NCI-H2029 treated with DMSO at 0.1 percent for 48 hours (cell line): Measurements from ENCODE around the gene TRIM9.
"Not testable (repeated sequence)": the region's sequence is repeated elsewhere in the genome, so short reads cannot be mapped to it uniquely, and the experiment has no call there.

Experiments
- DNase-seq: peaks from one replicate; lab custom pipeline; 2025; lab: John Stamatoyannopoulos, UW

The TRIM9 gene

DNA sequence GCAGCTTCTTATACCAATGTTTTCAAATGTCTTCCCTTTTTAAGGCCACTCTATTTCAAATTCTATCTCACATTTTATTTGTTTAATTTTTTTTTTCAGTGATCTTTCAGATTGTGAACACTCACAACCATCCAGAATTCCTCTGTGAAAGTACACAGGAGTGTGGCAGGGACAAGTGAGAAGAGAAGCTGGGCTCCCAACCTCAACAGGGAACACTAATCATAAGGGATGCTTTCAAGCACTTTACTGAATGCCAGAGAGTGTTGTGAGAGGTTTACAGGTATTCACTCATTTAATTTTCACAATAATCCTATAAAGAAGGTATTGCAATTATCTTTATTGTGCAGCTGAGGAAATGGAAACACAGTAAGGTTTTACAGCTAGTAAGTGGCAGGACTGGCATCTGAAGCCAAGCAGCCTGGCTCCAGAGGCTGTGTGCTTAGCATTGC, 90.5 kb downstream of the TRIM9 start:
- no peak for DNase-seq

DNA sequence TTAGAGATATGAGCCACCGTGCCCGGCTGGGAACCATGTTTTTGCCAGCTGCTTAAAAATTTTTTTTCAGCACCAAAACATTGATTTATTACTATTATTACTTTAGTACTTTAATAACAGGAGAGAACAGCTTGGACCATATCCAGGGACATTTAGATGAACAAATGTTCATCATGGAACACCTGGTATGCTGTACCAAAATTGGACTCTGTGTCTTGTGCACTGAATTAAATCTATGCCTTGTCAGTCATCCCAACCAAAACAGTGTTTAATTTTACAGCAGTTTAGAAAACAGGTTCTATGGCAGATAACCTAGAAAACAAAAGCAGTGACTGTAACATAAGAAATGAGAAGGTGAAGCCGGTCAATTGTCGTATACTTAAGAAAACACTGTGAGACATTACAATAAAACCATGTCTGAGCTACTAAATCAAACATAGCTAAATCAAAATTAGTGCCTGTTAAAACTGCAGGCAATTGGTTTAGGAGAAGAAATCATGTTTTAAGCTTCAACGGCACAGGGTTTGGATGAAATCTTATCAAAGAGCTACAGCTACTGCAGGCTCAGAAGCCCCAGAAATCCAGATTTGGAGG, 92.4 kb downstream of the TRIM9 start:
- no peak for DNase-seq

GRCh38 chr14:51000566-51000965, 94.3 kb downstream of the TRIM9 start:
- no peak for DNase-seq

DNA sequence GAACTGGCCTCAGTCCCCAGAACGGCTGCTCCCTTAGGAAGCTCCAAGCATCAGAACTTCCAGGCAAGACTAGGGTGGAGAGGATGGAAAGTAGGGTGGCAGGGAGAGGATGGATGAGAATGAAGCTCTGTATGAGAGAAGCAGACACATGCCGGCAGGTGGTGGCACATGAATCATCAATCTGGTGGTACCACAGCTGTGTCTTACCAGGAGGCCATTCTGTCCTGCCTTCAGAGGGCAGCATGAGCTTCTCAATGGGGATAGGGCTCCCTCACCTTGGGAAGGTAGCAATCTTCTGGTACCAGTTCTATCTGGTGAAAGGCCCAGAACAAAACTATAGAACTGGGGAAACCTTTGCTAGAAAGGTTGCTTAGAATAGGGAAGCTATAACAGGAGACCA, 95.2 kb downstream of the TRIM9 start:
- DNase-seq, result no peak

DNA sequence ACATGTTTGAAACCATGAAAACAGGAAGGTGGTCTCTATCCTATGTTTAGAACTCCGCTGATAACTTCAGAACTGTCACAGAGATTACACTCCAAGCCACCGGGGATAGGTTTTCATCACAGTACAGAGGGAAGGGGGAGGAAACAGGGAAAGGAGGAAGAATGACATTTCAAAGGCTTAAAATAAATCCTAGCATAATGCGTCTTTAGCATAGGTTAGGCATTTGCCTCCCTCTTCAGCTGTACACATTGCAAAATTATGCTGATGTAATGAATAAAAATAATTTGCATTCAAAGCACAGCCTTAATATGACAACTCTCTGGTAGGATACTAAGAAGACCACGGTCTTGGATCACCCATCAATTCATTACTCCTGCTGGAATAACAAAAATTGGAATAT, 96.3 kb downstream of the TRIM9 start:
- no peak for DNase-seq

DNA sequence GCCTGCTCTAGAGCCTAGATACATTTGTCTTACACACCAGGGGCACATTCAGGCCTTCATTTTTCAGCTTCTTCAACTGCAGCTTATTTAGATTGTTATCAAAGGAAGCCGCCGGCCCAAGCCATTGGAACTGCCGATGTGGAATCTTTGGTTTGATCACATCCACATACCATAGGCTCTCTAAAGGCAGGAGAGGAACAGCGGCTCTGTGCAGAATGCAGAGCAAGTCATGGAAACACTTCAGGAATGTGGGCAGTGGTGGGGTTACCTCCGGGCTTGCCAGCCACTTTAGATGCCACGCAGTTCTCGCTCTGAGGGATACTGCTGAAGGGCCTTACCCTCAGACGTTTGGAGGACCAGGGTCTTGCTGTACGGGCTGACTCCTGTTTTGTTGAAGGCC, 97.2 kb downstream of the TRIM9 start:
- DNase-seq, result no peak

DNA sequence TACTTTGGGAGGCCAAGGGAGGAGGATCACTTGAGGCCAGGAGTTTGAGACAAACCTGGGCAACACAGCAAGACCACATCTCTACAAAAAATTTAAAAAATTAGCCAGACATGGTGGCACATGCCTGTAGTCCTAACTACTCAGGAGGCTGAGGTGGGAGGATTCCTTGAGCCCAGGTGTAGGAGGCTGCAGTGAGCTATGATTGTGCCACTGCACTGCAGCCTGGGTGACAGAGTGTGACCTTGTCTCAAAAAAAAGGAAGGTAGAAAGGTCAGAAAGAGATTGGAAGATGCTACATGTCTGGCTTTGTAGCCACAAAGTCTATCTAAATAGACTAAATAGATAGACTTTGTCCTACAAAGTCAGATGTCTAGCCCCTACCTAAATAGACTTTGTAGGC, 100.7 kb downstream of the TRIM9 start:
- not testable (repeated sequence) for DNase-seq

DNA sequence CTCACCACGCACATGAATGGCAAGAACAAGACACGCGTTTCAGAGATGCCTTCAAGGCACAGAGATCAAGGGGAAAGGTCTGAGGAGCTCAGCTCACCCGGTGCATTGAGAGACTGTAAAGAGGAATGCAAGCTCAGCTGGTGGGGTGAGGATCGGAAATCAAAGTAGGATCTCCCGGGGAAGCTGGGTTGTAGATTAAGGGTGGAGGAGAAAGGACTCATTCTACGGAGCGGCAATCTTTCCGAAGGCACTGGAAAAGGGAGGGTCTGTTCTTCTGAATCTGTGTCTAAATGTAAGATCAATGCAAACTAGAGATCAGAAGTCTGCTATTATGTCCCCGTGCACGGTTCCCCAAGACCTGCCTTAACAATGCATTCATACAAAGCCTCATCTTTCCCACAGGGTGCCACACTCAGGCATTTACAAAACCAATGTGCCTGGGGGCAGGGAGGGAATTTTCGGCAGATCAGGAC, 109.0 kb downstream of the TRIM9 start:
- DNase-seq, result no peak

- no peak for DNase-seq
These were observed 109.6 kb downstream of the TRIM9 start for GRCh38 chr14:50985124-50985858.

GRCh38 chr14:50984036-50984710, 110.7 kb downstream of the TRIM9 start:
- DNase-seq, result no peak

DNA sequence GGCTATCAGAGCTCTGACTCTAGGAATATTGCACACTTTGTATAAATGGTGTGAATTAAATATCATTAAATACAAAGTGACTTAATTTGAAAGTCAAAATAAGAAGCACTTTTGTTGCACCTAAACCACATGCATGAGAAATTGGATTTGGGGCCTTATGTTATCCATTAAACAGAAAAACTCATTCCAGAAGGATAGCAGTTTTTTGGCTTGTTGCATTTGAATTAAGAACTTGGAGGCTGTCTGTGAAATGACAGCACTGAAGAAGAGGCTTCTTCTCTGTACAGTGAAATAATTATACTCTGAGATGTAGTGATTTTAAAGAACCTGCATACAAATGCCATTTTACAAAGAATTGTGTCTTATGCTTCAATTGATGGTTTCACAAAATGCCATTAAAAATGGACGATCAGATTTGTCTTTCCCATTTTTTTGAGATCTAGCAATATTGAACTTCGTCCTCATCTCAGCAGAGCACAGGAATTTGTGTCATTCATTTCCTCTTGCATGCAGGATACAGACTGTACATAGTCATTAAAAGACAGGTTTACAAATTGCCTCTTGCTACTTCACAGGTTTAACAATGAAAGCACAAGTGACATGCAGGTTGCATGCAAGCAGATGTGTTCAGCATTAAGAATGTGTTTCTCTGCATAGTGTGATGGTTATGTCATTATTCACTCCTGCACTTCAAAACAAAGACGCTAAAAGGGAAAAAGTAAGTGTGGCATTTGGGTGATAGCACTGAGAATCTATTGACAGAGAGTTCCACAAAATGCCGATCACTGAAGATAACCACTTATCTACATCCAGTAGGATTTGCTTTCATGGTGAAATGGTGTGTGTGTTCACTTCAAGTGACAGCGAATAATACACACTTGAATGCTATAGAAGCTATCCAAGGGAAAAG, 114.7 kb downstream of the TRIM9 start:
- no peak for DNase-seq

DNA sequence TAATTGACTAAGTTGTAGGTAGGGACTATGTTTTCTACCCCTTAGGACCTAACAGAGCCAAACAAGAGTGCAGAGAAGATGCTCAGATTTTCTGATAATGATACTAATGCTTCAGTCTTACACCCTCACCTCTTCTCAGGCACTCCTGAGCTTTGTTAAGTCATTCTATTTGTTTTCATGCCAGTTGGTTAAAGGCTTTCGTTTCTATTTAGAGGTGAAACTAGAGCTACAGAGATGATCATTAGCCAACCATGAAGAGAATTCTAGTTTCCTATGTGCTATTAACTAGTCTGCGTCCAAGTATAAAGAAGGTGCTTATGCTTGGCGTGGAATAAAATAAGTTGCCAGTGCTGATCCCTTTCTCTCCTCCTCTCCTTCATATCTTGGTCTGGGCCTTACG, 116.0 kb downstream of the TRIM9 start:
- no peak for DNase-seq

- no peak for DNase-seq
These were observed 116.4 kb downstream of the TRIM9 start for GRCh38 chr14:50978529-50978871.

DNA sequence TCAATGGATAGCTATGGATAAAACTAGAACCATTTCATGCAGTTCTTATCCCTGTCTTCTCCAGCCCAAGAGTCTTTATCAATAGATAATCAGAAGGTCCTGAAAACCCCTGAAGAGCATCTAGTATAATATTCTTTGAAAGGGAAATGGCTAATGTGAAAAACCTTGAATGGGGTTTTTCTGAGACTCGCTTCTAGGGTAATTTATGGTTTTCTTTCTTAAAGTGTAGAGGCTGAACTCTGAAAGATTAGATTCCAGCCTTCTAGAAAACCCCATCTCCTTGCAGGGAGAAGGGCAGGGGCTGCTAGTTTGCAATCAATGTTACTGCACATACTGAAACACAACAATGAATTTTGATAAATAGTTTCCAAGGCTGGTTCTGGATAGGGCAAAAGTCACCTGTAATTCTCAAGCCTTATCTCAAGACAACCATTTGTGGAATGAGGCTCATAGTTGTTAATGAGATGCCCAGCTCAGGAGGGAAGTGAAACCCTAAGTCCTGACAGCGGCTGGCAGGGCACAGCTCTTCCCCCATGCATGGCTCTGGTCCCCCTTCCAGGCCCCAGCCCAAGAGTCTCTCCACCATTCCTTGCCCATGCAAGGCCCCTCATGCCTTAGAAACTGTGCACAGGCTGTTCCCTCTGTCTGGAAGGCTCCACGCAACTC, 116.9 kb downstream of the TRIM9 start:
- no peak for DNase-seq

DNA sequence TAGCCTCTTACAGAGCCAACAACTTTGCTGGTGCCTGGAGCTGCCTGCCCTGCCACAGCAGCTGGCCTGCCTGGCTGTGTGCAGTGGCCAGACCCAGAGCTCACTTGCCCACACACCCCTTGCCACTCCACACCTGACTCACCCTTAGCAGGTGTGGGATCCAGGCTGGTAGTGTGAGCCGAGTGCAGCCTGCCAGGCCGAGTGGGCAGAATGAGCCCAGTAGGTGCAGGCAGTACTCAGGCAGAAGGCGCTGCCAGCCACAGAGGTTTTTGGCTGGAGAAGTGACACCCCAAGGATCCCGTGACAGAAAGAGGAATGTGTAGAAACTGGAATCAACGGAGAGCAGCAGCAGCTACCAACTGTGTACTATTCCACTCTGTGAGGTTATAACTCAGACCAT, 120.8 kb downstream of the TRIM9 start:
- no peak for DNase-seq

DNA sequence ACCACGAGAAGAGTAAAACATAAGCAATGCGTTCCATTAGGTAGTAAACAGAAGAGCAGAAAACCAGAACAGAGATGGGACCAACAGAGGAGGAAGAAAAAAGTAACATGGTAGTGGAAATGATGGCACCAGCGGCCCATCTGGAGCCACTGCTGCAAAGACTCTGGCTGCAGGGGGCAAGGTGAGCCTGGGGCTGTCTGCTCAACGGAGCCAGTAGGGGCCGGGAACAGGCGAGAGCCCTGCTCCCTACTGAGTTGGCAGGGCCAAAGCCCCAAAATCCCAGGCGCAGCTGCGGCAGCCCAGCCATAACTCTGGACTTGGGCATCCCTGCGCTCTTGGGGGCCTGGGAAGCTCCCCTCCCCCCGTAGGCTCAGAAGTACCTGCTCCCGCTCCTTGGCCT, 122.2 kb downstream of the TRIM9 start:
- DNase-seq, result no peak

DNA sequence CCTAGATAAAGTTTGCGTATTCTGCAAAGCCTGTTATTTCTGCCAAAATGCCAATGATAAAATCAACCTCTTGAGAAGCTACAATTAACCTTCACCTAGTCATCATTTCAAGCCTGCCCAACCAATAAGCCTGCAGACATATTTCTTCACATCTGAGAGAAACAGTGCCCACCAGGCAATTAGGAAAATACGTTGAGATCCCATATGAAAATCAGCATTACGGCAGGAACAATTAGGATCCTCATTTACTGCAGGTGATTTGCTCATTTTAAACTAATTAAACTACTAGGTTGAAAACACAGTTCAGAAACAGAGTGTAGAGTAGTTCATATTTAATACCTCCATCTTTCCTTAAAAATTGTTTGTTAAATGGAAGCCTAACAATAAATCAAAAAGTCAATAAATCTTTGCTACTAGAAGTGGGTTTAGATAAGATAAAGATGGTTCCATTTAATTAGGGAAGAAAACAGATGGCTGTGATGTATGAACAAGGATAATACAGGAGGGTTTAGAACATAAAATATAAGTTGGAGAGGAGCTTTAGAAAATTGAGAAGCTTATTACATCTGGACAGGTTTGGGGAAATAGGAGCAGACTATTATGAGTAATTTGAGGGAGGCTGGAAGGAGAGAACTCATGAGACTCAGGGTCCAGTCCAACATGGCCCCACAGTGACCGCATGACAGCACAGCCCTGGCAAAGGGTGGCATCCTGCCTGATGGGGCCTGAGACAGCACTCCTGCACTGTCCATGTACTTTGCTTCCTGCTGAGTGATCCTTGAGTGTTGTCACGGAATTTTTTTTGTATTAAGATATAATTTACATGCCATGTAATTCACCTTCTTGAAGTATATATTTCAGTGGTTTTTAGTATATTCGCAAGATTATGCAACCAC, 123.8 kb downstream of the TRIM9 start:
- DNase-seq, result no peak

- no peak for DNase-seq
These were observed 127.1 kb downstream of the TRIM9 start for GRCh38 chr14:50967790-50968189.

DNA sequence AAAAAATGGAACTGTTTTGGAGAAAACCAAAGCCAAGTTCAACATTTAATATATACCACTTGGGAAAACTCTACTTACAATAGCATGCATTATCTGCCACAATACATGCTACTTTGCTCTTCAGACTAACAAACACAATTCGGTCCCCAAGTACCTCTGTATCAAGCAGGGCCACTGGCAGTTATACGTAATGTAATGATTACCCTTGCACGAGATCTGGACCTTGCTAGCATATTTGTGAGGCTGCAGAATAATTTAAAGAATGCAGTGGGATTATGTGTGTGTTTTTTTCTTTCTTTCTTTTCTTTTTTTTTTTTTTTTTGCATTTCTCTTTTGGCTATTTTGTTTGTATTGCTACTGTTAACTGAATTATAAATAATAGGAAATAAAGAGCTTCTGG, 127.8 kb downstream of the TRIM9 start:
- DNase-seq, result no peak

GRCh38 chr14:50964683-50965390, 130.1 kb downstream of the TRIM9 start:
- DNase-seq, result no peak
